ENCODE results near the gene DGAT2. TPM values are rescaled to one million over a fixed set of nuclear protein-coding genes. Genes with fewer than 3 reads are reported as not detected.

Gene DGAT2
- total and polyA plus RNA-seq, 5 donors: 5.7 to 23.4 (median 12.2) TPM

GRCh38 chr11:75768909-75769771 is 562 bp downstream of the DGAT2 start:
- peaks cover 2% of the 10 kb centered on the region for H3K4me1 ChIP-seq (ENCODE audit: control insufficient read depth, insufficient read depth, low read length)
- DNase-seq (no peak), ATAC-seq (no peak)
- no peak overlapping the region for H3K27ac ChIP-seq (ENCODE audit: low read length)
- no peaks in the 10 kb centered on the region for H3K27me3 ChIP-seq (ENCODE audit: control insufficient read depth, insufficient read depth)
- H3K4me3 ChIP-seq (ENCODE audit: low read length): peak overlapping the region; percentile 31
- WGBS: 17% methylated on average over 46 of the region's 46 CpGs
- intact Hi-C loops (cut with DNase I): loop anchor here in 2 of 4 donors (5.0 to 10.0 kb wide), 2 partner anchors 54 to 62 kb away; partner anchors contain the start of gene MOGAT2 (in 1 of the 2)
- no peaks in the 10 kb centered on the region for H3K9me3 ChIP-seq (ENCODE audit: control insufficient read depth, low read length)

DNA sequence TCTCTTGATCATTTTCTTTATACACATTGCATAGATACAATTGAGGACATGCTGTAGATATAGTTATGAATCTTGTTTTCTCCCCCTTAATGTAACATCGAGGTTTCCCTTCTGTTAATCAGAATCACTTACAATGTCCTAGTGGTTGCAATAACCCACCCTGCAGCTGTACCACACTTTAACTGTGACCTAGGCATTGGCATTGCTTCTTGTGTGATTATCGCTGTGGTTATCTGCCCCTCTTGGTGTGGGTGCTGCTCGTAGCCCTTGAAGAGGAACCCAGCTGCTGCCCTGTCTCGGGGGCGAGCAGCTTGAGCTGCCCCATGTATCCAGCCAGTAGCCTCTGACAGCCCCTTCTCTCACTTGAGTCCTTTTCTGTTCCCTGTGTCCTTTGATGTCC is 1.5 kb downstream of the DGAT2 start:
- Histone ChIP-seq H3K9me3 (ENCODE audit: control insufficient read depth, low read length) (no peaks in the 10 kb centered on the region), H3K27me3 (ENCODE audit: control insufficient read depth, insufficient read depth) (no peaks in the 10 kb centered on the region), H3K4me1 (ENCODE audit: control insufficient read depth, insufficient read depth, low read length) (peaks cover 2% of the 10 kb centered on the region), H3K4me3 (ENCODE audit: low read length) (no peak overlapping the region), H3K27ac (ENCODE audit: low read length) (no peak overlapping the region)
- WGBS: 71% methylated on average over 5 of the region's 5 CpGs
- no peak for DNase-seq
- intact Hi-C loops (cut with DNase I): no loop called here
- ATAC-seq: no peak

DNA sequence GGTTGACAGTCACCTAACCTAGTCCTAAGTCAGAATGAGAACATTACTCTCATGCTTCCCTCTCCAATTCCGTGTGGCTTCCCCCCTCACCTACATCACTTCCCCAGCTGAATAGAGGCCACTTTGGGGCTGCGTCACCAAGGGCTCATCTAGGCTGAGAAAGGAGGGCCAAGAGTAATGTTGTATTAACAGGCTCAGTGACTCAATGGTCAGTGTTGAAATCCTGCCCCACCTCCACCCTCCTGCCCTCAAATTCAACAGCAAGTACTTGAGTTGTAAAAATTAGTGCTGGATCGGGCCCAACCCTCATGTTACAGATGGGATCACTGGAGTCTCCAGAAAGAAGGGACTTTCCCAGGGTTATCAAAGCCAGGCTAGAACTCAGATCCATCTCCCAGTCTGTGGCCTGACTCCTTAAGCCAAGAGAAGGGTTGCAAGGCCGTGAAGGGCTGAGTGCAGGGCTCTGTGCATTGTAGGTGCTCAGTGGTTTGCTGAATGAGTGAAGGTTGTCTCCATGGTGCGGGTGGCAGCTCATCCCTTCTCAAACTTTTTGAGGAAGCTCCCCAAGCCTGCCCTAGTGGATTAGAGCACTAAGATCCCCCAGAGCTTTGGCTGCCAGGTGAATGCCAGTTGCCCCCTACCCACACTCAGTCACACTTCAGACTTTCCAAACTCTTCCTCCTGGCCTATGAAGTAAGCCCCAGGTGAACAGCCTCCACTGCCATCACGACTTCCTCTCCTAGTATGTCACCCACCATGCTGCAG is 3.2 kb downstream of the DGAT2 start:
- intact Hi-C loops (cut with DNase I): no loop called here
- Histone ChIP-seq H3K9me3 (ENCODE audit: control insufficient read depth, low read length) (no peaks in the 10 kb centered on the region), H3K27ac (ENCODE audit: low read length) (no peak overlapping the region), H3K4me1 (ENCODE audit: control insufficient read depth, insufficient read depth, low read length) (peaks cover 2% of the 10 kb centered on the region), H3K27me3 (ENCODE audit: control insufficient read depth, insufficient read depth) (no peaks in the 10 kb centered on the region), H3K4me3 (ENCODE audit: low read length) (no peak overlapping the region)
- WGBS: 85% methylated on average over 6 of the region's 6 CpGs
- ATAC-seq: no peak
- peak in 1 of 3 donors; percentile 57 for DNase-seq

DNA sequence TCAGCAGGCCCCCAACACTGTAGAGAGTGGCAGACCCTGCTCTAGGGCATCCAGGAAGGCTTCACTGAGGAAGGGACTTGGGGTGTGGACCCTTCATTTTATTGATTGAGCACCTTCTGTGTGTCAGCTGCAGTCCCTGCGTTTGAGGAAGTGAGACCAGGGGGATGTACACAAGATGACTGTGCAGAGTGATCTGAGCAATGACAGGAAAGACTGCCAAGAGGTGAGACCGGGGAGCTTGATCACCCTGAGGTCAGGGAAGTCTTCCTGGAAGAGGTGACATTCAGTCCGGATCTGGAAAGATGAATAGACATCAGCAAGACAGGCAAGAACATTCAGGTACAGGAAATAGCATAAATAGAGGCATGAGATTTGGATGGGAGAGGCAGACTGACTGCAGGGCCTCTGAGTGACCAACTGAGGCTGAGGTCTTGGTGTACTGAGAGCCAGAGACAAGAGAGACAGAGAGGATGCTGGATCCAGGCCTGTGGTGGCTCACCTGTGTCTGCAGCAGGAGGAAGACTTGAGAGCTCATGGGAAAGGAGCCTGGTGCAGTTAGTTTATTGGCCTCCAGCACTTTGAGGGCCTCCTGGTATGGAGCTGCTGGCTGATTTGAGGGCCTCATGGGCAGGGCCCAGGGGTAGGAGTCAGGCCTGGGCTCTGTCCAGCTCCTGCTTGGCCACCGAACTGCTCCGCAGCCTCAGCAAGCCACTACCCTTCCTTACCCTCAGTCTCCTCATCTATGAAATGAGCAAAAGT is 5.2 kb downstream of the DGAT2 start:
- intact Hi-C loops (cut with DNase I): no loop called here
- no peaks in the 10 kb centered on the region for H3K27me3 ChIP-seq (ENCODE audit: control insufficient read depth, insufficient read depth)
- H3K4me3 ChIP-seq (ENCODE audit: low read length): no peak overlapping the region
- 70% methylated on average over 5 of the region's 5 CpGs for WGBS
- no peak for ATAC-seq
- DNase-seq: no peak
- no peak overlapping the region for H3K27ac ChIP-seq (ENCODE audit: low read length)
- no peaks in the 10 kb centered on the region for H3K4me1 ChIP-seq (ENCODE audit: control insufficient read depth, insufficient read depth, low read length)
- no peaks in the 10 kb centered on the region for H3K9me3 ChIP-seq (ENCODE audit: control insufficient read depth, low read length)

DNA sequence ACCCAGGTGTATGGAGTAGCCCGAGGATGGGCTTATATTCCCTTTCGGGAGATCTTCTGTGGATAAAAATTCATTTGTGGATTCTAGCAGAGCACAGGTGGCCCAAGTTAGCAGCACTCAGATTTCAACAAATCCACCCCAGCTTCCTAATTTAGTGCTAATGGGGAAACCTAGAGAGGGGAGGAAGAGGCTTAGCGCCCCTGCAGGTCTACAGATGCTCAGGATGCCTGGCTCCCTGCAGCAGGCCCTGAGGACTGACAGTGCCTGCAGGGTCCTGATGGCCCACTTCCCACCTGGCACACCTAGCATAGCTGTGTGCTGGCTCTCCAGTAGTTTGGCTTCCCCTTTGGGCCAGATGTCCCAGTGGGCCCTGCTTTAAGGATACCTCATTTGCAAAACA is 6.5 kb downstream of the DGAT2 start:
- Histone ChIP-seq H3K27me3 (ENCODE audit: control insufficient read depth, insufficient read depth) (no peaks in the 10 kb centered on the region), H3K27ac (ENCODE audit: low read length) (no peak overlapping the region), H3K4me3 (ENCODE audit: low read length) (no peak overlapping the region), H3K4me1 (ENCODE audit: control insufficient read depth, insufficient read depth, low read length) (no peaks in the 10 kb centered on the region), H3K9me3 (ENCODE audit: control insufficient read depth, low read length) (no peaks in the 10 kb centered on the region)
- intact Hi-C loops (cut with DNase I): no loop called here
- WGBS: 92% methylated on average over 3 of the region's 3 CpGs
- no peak for DNase-seq
- ATAC-seq: no peak

DNA sequence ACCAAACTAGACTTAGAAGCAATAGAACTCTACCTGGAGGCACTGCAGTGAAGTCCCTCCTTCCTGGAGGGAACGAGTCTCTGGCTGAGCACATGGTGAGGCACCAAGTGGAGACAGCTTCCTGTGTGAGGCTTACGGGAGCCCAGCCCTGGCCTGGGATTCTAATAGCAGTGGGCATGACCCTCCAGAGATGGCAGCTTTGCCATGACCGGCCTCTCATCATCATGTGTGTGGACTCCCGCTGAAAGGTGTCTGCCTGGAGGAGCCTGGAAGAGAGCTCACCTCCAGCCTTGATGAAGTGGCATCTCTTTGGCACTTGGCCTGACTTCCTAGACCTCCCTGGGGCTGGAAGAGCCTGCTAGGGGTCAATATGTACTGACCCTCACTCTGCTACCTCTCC is 8.0 kb downstream of the DGAT2 start:
- intact Hi-C loops (cut with DNase I): no loop called here
- H3K4me3 ChIP-seq (ENCODE audit: low read length): no peak overlapping the region
- ATAC-seq: no peak
- no peaks in the 10 kb centered on the region for H3K4me1 ChIP-seq (ENCODE audit: control insufficient read depth, insufficient read depth, low read length)
- H3K9me3 ChIP-seq (ENCODE audit: control insufficient read depth, low read length): no peaks in the 10 kb centered on the region
- no peak for DNase-seq
- WGBS: 85% methylated on average over 4 of the region's 4 CpGs
- H3K27me3 ChIP-seq (ENCODE audit: control insufficient read depth, insufficient read depth): no peaks in the 10 kb centered on the region
- no peak overlapping the region for H3K27ac ChIP-seq (ENCODE audit: low read length)

GRCh38 chr11:75777461-75778110 is 9.0 kb downstream of the DGAT2 start:
- no peaks in the 10 kb centered on the region for H3K9me3 ChIP-seq (ENCODE audit: control insufficient read depth, low read length)
- no peak for DNase-seq
- ATAC-seq: peak in 1 of 2 donors; percentile 44
- intact Hi-C loops (cut with DNase I): no loop called here
- 87% methylated on average over 13 of the region's 13 CpGs for WGBS
- H3K27me3 ChIP-seq (ENCODE audit: control insufficient read depth, insufficient read depth): no peaks in the 10 kb centered on the region
- no peaks in the 10 kb centered on the region for H3K4me1 ChIP-seq (ENCODE audit: control insufficient read depth, insufficient read depth, low read length)
- no peak overlapping the region for H3K27ac ChIP-seq (ENCODE audit: low read length)
- H3K4me3 ChIP-seq (ENCODE audit: low read length): no peak overlapping the region

- no peak for DNase-seq
- Histone ChIP-seq H3K4me3 (ENCODE audit: low read length) (no peak overlapping the region), H3K9me3 (ENCODE audit: control insufficient read depth, low read length) (no peaks in the 10 kb centered on the region), H3K27ac (ENCODE audit: low read length) (no peak overlapping the region), H3K4me1 (ENCODE audit: control insufficient read depth, insufficient read depth, low read length) (no peaks in the 10 kb centered on the region), H3K27me3 (ENCODE audit: control insufficient read depth, insufficient read depth) (no peaks in the 10 kb centered on the region)
- intact Hi-C loops (cut with DNase I): no loop called here
- WGBS: 86% methylated on average over 5 of the region's 5 CpGs
- no peak for ATAC-seq
Measured at GRCh38 chr11:75778962-75779361, 10.4 kb downstream of the DGAT2 start.

GRCh38 chr11:75779960-75780359 is 11.4 kb downstream of the DGAT2 start:
- Histone ChIP-seq H3K27ac (ENCODE audit: low read length) (no peak overlapping the region), H3K27me3 (ENCODE audit: control insufficient read depth, insufficient read depth) (no peaks in the 10 kb centered on the region), H3K4me1 (ENCODE audit: control insufficient read depth, insufficient read depth, low read length) (no peaks in the 10 kb centered on the region), H3K4me3 (ENCODE audit: low read length) (no peak overlapping the region), H3K9me3 (ENCODE audit: control insufficient read depth, low read length) (no peaks in the 10 kb centered on the region)
- DNase-seq (no peak), ATAC-seq (no peak)
- intact Hi-C loops (cut with DNase I): no loop called here
- 76% methylated on average over 2 of the region's 2 CpGs for WGBS

DNA sequence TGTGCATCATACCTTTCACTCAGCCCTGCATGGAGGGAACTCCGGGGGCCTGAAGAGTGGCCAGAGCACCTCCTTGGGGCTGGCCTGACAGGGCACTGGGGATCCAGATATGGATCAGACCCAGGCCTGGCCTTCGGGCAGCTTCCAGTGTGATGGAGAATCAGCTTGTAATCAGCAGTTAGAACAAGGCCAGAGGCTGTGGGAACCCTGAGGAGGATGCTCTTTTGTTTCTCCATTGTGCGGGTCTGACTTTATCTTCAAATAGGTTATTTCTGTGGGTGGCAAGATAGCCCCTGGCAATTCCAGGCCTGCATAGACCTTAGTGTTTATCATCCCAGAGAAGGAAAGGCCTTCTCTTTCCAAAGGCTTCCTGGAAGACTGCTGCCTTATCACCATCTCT is 12.3 kb downstream of the DGAT2 start:
- H3K4me3 ChIP-seq (ENCODE audit: low read length): no peak overlapping the region
- ATAC-seq: no peak
- H3K4me1 ChIP-seq (ENCODE audit: control insufficient read depth, insufficient read depth, low read length): no peaks in the 10 kb centered on the region

More for the DNA sequence above, 12.3 kb downstream of the DGAT2 start:
- Histone ChIP-seq H3K9me3 (ENCODE audit: control insufficient read depth, low read length) (no peaks in the 10 kb centered on the region), H3K27me3 (ENCODE audit: control insufficient read depth, insufficient read depth) (no peaks in the 10 kb centered on the region), H3K27ac (ENCODE audit: low read length) (no peak overlapping the region)
- intact Hi-C loops (cut with DNase I): no loop called here
- no peak for DNase-seq
- WGBS: 84% methylated on average over 3 of the region's 3 CpGs
